Mesendoderm (in vitro differentiated cells): ENCODE data around the gene ROM1.

Source experiments
- DNase-seq: peaks from one replicate; pipeline ENCODE4 v3.0.0; 2013
- H2AK5ac ChIP-seq: 2 replicates; pipeline ENCODE4 v1.6.1; 2013; ENCODE audit warnings: low read length, inconsistent platforms
- H2BK120ac ChIP-seq: 2 replicates; pipeline ENCODE4 v1.6.1; 2013; ENCODE audit warnings: low read depth, mild to moderate bottlenecking, low read length, moderate library complexity, mixed read lengths
- H2BK15ac ChIP-seq: replicated peaks from 2 replicates; pipeline ENCODE4 v1.6.1; 2013; ENCODE audit warnings: low read depth, mild to moderate bottlenecking, moderate library complexity
- H2BK5ac ChIP-seq: 2 replicates; pipeline ENCODE4 v1.6.1; 2013; ENCODE audit warnings: low read length, inconsistent platforms
- H3K18ac ChIP-seq: 2 replicates; pipeline ENCODE4 v1.6.1; 2013; ENCODE audit warnings: mild to moderate bottlenecking, low read length, mixed read lengths
- H3K23ac ChIP-seq: one replicate; pipeline ENCODE4 v1.6.1; 2013; ENCODE audit warnings: low read length
- H3K27ac ChIP-seq: 2 replicates; pipeline ENCODE4 v1.5.1; 2013; ENCODE audit warnings: low read depth, mild to moderate bottlenecking, inconsistent platforms, low read length, moderate library complexity
- H3K27me3 ChIP-seq: 2 replicates; pipeline ENCODE4 v1.6.1; 2013; ENCODE audit warnings: low read length, control low read depth, mild to moderate bottlenecking, inconsistent platforms; ENCODE audit not compliant: insufficient read depth, poor library complexity
- H3K36me3 ChIP-seq: 2 replicates; pipeline ENCODE4 v1.6.1; 2013; ENCODE audit warnings: low read length, inconsistent platforms; ENCODE audit not compliant: control insufficient read depth, insufficient read depth
- H3K4ac ChIP-seq: one replicate; pipeline ENCODE4 v1.6.1; 2013; ENCODE audit warnings: low read depth, mild to moderate bottlenecking, low read length, moderate library complexity
- H3K4me1 ChIP-seq: 2 replicates; pipeline ENCODE4 v1.6.1; 2013; ENCODE audit warnings: low read depth, low read length, inconsistent platforms; ENCODE audit not compliant: control insufficient read depth
- H3K4me2 ChIP-seq: 2 replicates; pipeline ENCODE4 v1.6.1; 2013; ENCODE audit warnings: low read length
- H3K4me3 ChIP-seq: 2 replicates; pipeline ENCODE4 v1.5.1; 2013; ENCODE audit warnings: mild to moderate bottlenecking, low read length
- H3K56ac ChIP-seq: one replicate; pipeline ENCODE4 v1.6.1; 2013; ENCODE audit warnings: low read length
- H3K79me1 ChIP-seq: 2 replicates; pipeline ENCODE4 v1.6.1; 2013; ENCODE audit warnings: low read length, inconsistent platforms
- H3K79me2 ChIP-seq: 2 replicates; pipeline ENCODE4 v1.6.1; 2013; ENCODE audit warnings: mild to moderate bottlenecking, low read length; ENCODE audit not compliant: control insufficient read depth, insufficient read depth
- H3K9ac ChIP-seq: 2 replicates; pipeline ENCODE4 v1.6.1; 2013; ENCODE audit warnings: low read length, inconsistent platforms
- H4K5ac ChIP-seq: one replicate; pipeline ENCODE4 v1.6.1; 2013; ENCODE audit warnings: low read length
- H4K8ac ChIP-seq: one replicate; pipeline ENCODE4 v1.6.1; 2013; ENCODE audit warnings: low read depth, mild to moderate bottlenecking, control low read depth, low read length, moderate library complexity
- WGBS: extraction: QIAGEN DNeasy Blood & Tissue Kit; methylation state at CpG from one replicate; pipeline ENCODE4 v1.1.7; 2013; ENCODE audit warnings: low lambda C conversion rate, missing lambda C conversion rate; ENCODE audit not compliant: insufficient coverage; ENCODE audit errors: extremely low coverage; 5-methylcytosine and 5-hydroxymethylcytosine counted together

ROM1 gene

DNA sequence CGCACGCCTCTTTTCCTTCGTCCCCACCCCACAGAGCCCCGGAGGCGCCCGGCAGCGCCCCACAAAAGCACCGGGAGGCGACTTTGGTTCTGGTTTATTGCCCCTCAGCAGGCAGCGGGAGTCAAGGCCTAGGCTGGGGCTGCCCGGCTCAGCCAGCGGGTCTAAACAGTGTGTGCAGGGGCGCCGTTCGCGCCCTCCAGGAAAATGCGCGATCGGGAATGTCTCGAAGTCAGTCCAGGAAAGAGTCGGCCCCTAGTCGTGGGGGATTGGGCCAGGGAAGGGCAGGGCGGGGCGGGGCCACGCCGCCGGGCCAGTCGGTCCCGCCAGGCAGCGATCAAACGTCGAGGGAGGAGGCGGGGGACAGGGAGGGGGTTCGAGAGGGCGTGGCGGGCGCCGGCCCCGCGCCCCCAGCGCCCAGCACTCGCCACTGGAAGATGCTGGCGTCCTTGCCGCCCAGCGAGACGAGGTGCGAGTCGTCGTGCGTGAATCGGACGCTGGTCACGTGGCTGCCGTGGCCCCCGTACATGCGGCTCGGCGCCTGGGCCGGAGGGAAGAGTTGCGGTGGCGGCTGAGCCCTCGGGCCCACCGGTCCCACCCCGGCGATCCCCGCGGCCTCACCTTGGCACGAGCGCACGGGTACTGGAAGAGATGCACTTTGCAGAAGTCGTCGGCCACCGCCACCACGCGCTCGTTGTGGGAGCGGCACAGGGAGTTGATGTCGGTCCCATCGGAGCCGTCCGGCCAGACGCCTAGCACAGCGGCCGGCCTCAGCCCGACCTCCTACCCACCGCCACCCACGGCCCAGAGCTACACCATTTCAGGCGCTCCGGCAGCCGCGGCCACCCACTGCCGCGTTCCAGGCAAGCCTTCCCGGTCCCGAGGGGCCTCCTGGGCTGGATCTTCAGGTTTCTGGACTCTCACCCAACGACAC, 10.7 kb upstream of the ROM1 start:
- Histone ChIP-seq H3K79me2 (peaks cover 25% of the 10 kb centered on the region), H3K56ac (peak overlapping the region; percentile 91), H2BK15ac (no peak overlapping the region), H4K8ac (no peak overlapping the region), H3K79me1 (peaks cover 17% of the 10 kb centered on the region), H3K9ac (peak overlapping the region; percentile 77), H3K4me1 (peaks cover 4% of the 10 kb centered on the region), H3K4me3 (peak overlapping the region; percentile 8), H3K18ac (peak overlapping the region; percentile 94), H3K27ac (peak overlapping the region; percentile 92), H2BK5ac (peak overlapping the region; percentile 7), H3K23ac (no peak overlapping the region), H2BK120ac (no peak overlapping the region), H4K5ac (no peak overlapping the region), H3K4me2 (peak overlapping the region; percentile 75), H2AK5ac (no peak overlapping the region), H3K4ac (peak overlapping the region; percentile 46), H3K27me3 (no peaks in the 10 kb centered on the region), H3K36me3 (peaks cover 9% of the 10 kb centered on the region)
- WGBS: no CpG with 5 or more reads among the region's 96 CpGs
- peak; percentile 85 for DNase-seq

DNA sequence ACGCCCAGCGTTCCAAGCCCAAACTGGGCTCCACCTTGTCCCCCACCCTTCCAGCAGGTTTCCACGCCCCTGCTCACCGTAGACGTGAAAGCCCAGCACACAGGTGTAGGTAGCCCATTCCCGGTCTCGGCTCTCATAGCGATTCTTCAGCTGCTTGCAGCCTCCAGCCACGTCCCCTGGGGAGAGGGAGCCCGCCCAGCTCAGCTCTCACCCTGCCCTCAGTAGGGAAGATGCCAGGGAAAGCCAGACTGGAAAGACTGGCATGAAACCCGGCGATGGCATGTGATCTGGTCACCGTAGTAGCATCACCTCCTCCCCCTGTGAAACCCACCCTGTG, 10.0 kb upstream of the ROM1 start:
- Histone ChIP-seq H2BK120ac (no peak overlapping the region), H3K27me3 (no peaks in the 10 kb centered on the region), H3K56ac (peak overlapping the region; percentile 91), H3K36me3 (peaks cover 4% of the 10 kb centered on the region), H3K4ac (no peak overlapping the region), H3K79me1 (peaks cover 11% of the 10 kb centered on the region), H3K27ac (no peak overlapping the region), H2BK5ac (no peak overlapping the region), H3K4me1 (peaks cover 4% of the 10 kb centered on the region), H3K23ac (no peak overlapping the region), H3K79me2 (peaks cover 23% of the 10 kb centered on the region), H2BK15ac (no peak overlapping the region), H3K4me2 (peak overlapping the region; percentile 75), H3K18ac (no peak overlapping the region), H4K5ac (no peak overlapping the region), H3K4me3 (no peak overlapping the region), H4K8ac (no peak overlapping the region), H3K9ac (peak overlapping the region; percentile 77), H2AK5ac (no peak overlapping the region)
- DNase-seq: no peak
- WGBS: no CpG with 5 or more reads among the region's 13 CpGs

DNA sequence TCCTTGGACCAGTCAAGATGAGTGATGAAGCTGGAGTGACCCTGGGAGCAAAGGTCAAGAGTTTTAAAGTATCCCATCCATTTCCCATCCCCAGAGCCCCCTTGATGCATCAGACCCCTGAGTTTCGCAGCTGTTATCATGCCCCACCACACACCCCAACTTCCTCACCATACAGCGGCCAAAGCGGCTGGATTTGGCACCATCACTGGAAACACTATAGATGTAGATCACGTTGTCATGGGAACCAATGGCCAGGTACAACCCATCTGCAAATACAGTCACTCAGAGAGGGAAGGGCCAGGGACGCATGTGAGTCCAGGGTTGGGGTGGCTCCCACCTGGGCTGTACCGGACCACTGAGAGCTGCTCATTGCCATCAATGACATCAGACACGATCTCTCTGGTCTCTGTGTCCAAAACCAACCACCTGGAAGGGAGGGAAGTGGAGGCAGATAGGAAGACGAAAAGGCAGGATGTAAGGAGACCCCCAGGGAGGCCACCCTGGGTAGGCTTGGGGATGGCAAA, 9.2 kb upstream of the ROM1 start:
- peaks cover 3% of the 10 kb centered on the region for H3K79me1 ChIP-seq
- H3K4ac ChIP-seq: no peak overlapping the region
- H2AK5ac ChIP-seq: no peak overlapping the region
- no peak overlapping the region for H4K8ac ChIP-seq
- H3K56ac ChIP-seq: peak overlapping the region; percentile 17
- no peak overlapping the region for H3K23ac ChIP-seq
- no peak overlapping the region for H2BK5ac ChIP-seq
- H3K27ac ChIP-seq: no peak overlapping the region
- H3K36me3 ChIP-seq: no peaks in the 10 kb centered on the region
- WGBS: no CpG with 5 or more reads among the region's 8 CpGs
- H3K4me1 ChIP-seq: peaks cover 2% of the 10 kb centered on the region
- no peak overlapping the region for H3K9ac ChIP-seq
- H3K27me3 ChIP-seq: no peaks in the 10 kb centered on the region
- H3K4me2 ChIP-seq: no peak overlapping the region
- H3K4me3 ChIP-seq: no peak overlapping the region
- H4K5ac ChIP-seq: no peak overlapping the region
- no peak for DNase-seq
- H3K79me2 ChIP-seq: peaks cover 17% of the 10 kb centered on the region
- H3K18ac ChIP-seq: no peak overlapping the region
- no peak overlapping the region for H2BK120ac ChIP-seq
- no peak overlapping the region for H2BK15ac ChIP-seq

DNA sequence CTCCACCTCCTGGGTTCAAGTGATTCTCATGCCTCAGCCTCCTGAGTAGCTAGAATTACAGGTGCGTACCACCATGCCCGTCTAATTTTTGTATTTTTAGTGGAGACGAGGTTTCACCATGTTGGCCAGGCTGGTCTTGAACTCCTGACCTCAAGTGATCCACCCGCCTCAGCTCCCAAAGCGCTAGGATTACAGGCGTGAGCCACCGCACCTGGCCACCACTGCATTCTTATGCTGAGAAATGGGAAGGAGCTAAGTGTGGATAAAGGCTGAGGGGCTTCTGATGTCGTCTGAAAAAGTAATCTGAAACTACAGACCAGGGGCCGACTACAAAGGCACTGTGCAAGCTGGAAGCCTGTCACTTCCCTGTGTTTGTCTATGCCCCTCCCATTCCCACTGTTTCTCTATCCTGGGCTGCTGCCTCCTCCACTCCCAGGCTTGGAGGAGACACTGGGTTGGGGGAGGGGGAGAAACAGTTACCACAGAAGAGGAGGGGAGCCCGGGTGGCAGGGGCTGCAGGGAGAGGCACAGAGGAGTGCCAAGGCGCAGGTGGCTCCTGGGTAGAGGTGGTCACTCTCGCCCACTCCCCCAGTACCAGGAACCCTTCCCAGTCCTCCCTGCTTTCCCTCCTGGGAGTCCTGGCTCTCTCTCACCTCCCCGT, 8.5 kb upstream of the ROM1 start:
- Histone ChIP-seq H3K36me3 (no peaks in the 10 kb centered on the region), H3K56ac (no peak overlapping the region), H2BK120ac (no peak overlapping the region), H3K79me1 (peaks cover 3% of the 10 kb centered on the region), H3K4ac (no peak overlapping the region), H3K9ac (no peak overlapping the region), H4K5ac (no peak overlapping the region), H3K27ac (no peak overlapping the region), H3K79me2 (peaks cover 15% of the 10 kb centered on the region), H3K27me3 (no peaks in the 10 kb centered on the region), H3K18ac (no peak overlapping the region), H2BK15ac (no peak overlapping the region), H3K4me2 (no peak overlapping the region), H3K4me1 (peaks cover 2% of the 10 kb centered on the region), H2BK5ac (no peak overlapping the region), H3K4me3 (no peak overlapping the region), H3K23ac (peak overlapping the region; percentile 50), H2AK5ac (no peak overlapping the region), H4K8ac (no peak overlapping the region)
- WGBS: no CpG with 5 or more reads among the region's 13 CpGs
- DNase-seq: peak; percentile 67

DNA sequence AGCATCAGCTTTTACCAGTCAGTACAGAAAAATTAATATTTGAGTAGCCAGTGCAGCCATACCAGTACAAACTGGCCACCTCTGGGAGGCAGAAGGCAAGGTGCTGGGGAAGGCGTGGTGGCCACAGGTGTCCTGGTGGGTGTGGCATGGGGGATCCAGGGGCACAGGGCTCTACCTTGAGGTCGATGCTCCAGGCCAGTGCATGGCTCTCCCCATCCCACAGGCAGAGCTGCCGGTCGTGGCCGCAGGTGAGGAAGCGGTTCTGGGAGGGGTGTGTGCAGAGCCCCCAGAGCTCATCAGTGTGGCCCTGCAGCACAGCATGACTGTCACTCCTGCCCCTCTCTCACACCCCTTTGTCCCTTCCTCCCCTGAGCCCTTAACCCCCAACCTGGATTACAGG, 7.6 kb upstream of the ROM1 start:
- no peak overlapping the region for H3K23ac ChIP-seq
- no peak overlapping the region for H2BK5ac ChIP-seq
- H3K27me3 ChIP-seq: no peaks in the 10 kb centered on the region
- H3K36me3 ChIP-seq: no peaks in the 10 kb centered on the region
- H3K79me2 ChIP-seq: peaks cover 9% of the 10 kb centered on the region
- H4K8ac ChIP-seq: no peak overlapping the region
- H3K4me1 ChIP-seq: peaks cover 2% of the 10 kb centered on the region
- H3K56ac ChIP-seq: no peak overlapping the region
- no peak overlapping the region for H4K5ac ChIP-seq
- no peak overlapping the region for H3K18ac ChIP-seq
- H3K4me3 ChIP-seq: no peak overlapping the region
- no peak overlapping the region for H2BK15ac ChIP-seq
- H3K79me1 ChIP-seq: no peaks in the 10 kb centered on the region
- no peak overlapping the region for H3K27ac ChIP-seq
- no peak overlapping the region for H3K4ac ChIP-seq
- H3K9ac ChIP-seq: no peak overlapping the region
- H2BK120ac ChIP-seq: no peak overlapping the region
- no peak overlapping the region for H3K4me2 ChIP-seq
- DNase-seq: no peak
- no peak overlapping the region for H2AK5ac ChIP-seq
- WGBS: no CpG with 5 or more reads among the region's 6 CpGs
